Calu3 (cell line): Measurements from ENCODE around the gene EFS. TPM values are rescaled to one million over a fixed set of nuclear protein-coding genes. Genes with fewer than 3 reads are reported as not detected.

Experiments
- BruUV-seq: library from RNA; stranded (reverse); fragments of 400-500 nt; replicated peaks from 2 replicates; lab custom pipeline; 2021; lab: Mats Ljungman, UMichigan
- CTCF ChIA-PET: fragments of 300-600 bp; sonication (Branson Sonifier 250); formaldehyde crosslinking; loops from one replicate; lab custom pipeline; 2022; ENCODE audit warnings: antibody characterized with exemption; lab: Charles Lee
- DNase-seq: peaks from one replicate; pipeline ENCODE4 v3.0.0; 2022
- H3K27ac Mint-ChIP-seq: one replicate; pipeline ENCODE4 v1.8.0; 2022; ENCODE audit warnings: mixed read lengths; ENCODE audit not compliant: unreplicated experiment
- H3K27me3 Mint-ChIP-seq: one replicate; pipeline ENCODE4 v1.8.0; 2022; ENCODE audit warnings: mixed read lengths; ENCODE audit not compliant: unreplicated experiment
- H3K36me3 Mint-ChIP-seq: one replicate; pipeline ENCODE4 v1.8.0; 2022; ENCODE audit warnings: mild to moderate bottlenecking, moderate library complexity, mixed read lengths; ENCODE audit not compliant: insufficient read depth, unreplicated experiment
- H3K4me1 Mint-ChIP-seq: one replicate; pipeline ENCODE4 v1.8.0; 2022; ENCODE audit warnings: mild to moderate bottlenecking, low read depth, mixed read lengths; ENCODE audit not compliant: unreplicated experiment
- H3K4me3 Mint-ChIP-seq: one replicate; pipeline ENCODE4 v1.8.0; 2022; ENCODE audit warnings: mild to moderate bottlenecking, low read depth, moderate library complexity, mixed read lengths; ENCODE audit not compliant: unreplicated experiment
- H3K9me3 Mint-ChIP-seq: one replicate; pipeline ENCODE4 v1.8.0; 2022; ENCODE audit warnings: low read depth, mixed read lengths; ENCODE audit not compliant: unreplicated experiment
- CTCF ChIP-seq: fragments of 200-600 bp; IDR thresholded peaks from one replicate; pipeline ENCODE4 v1.8.0; 2022; ENCODE audit warnings: antibody characterized with exemption; ENCODE audit not compliant: unreplicated experiment
- intact Hi-C: fragments of 100-400 bp; cut with micrococcal nuclease; formaldehyde crosslinking; loops from one replicate; pipeline ENCODE4 v1.10.0; 2022; ENCODE audit not compliant: unreplicated experiment
- total RNA-seq: library from RNA; stranded (reverse); gene quantifications from 2 replicates; pipeline ENCODE4 v1.2.3, GENCODE V29; 2022

Gene EFS
- total RNA-seq, 1 experiment from 2014 or later = not detected

DNA sequence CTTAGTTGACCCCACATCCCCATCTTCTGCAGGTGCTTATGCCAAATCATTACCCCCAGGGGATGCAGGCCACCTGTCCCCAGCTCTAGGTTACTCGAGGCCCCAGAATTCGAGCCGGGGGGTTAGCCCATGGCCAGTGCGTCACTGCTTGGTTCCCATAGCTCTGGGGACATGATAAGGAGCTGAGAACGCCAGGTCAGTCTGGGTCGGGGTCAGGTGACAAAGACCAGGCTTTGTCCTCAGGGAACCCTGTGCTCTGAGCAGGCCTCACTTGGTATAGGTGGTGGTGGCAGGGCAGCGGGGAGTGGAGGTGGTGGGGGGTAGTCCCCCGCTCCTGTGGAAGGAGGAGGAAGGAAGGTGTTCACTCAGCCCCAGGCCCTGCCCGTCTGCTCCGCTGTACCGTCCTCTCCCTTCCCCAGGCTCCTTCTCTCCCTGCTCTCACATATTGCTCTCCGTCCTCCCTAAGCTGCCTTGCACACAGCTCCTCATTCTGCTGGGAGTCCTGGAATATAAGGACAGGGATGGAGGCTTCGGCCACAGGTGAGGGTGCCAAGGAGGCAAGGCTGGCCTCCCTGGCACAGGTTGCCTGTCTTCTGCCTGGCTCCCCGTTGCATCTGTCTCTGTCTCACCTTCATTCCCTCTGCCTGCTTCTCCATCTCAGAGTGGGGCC, 45.1 kb upstream of the EFS start:
- Mint-ChIP-seq H3K4me3 (no peak overlapping the region), H3K36me3 (no peaks in the 10 kb centered on the region), H3K4me1 (no peaks in the 10 kb centered on the region), H3K27me3 (peaks cover 93% of the 10 kb centered on the region), H3K27ac (no peak overlapping the region), H3K9me3 (no peaks in the 10 kb centered on the region)
- no peak for TF ChIP-seq CTCF
- CTCF ChIA-PET = no interaction called here
- intact Hi-C loops = no loop called here
- DNase-seq = no peak
- BruUV-seq = no TSS peak

GRCh38 chr14:23409475-23409874, 44.5 kb upstream of the EFS start:
- CTCF ChIA-PET = no interaction called here
- no peak for DNase-seq
- peaks cover 93% of the 10 kb centered on the region for H3K27me3 Mint-ChIP-seq
- TF ChIP-seq CTCF = no peak
- no peaks in the 10 kb centered on the region for H3K4me1 Mint-ChIP-seq
- H3K36me3 Mint-ChIP-seq = no peaks in the 10 kb centered on the region
- H3K4me3 Mint-ChIP-seq = no peak overlapping the region
- H3K27ac Mint-ChIP-seq = no peak overlapping the region
- no TSS peak for BruUV-seq
- no peaks in the 10 kb centered on the region for H3K9me3 Mint-ChIP-seq
- intact Hi-C loops = no loop called here

DNA sequence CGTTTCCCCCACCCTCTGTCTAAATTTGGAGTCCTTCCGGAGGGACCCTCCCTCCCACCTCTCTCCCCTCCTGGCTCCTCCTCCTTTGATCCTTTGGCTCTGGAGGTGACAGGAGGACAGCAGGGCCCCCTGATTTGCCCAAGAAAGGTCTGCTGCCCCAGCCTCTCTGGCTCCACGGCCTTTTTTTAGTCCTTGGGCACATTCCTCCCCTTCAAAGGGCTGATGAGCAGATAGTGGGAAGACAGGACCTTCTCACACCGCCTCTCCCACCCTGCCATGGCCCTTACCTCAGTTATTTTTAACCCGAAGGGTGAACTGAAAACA, 43.3 kb upstream of the EFS start:
- Mint-ChIP-seq H3K27ac (no peak overlapping the region), H3K4me3 (no peak overlapping the region), H3K36me3 (no peaks in the 10 kb centered on the region), H3K27me3 (peaks cover 93% of the 10 kb centered on the region), H3K4me1 (no peaks in the 10 kb centered on the region), H3K9me3 (no peaks in the 10 kb centered on the region)
- no TSS peak for BruUV-seq
- intact Hi-C loops = no loop called here
- CTCF ChIA-PET = no interaction called here
- no peak for TF ChIP-seq CTCF
- DNase-seq = no peak

DNA sequence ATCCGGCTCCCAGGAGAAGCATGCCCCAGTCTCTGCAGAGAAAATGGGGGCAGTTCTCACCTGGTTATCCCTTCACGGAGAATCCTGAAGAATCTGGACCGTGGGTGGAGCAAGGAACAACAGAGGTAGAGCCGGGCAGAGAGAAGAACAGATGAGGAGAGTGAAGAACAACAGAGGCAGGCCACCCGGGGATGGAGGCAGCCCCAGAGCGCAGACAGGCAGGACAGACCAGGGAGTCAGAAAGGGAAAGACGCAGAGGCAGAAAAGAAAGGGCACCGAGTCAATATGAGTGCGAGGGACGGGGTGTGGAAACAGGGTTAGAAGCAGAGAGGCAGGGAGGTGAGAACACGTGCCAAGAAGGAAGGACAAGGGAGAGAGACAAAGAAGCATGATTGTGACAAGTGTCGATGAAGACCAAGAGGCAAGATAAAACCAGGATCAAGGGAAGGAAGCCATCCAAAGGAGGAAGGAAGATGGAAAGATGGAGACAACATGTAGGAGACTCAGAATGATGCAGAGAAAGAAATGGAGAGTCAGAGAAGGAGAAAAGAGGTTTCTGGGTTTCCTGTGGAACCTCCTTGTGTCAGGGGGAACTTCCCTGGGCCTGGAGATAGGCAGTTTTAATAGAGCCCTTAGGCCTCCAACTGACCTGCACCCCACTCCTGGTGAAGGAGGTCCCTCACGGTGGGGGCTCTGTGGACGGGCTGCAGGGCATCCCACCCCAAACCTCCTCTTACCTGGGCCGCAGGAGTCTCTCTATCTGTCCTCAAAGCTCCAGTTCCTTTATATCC, 42.7 kb upstream of the EFS start, which contains the start of gene MYH6:
Gene MYH6 (minus strand): TSS at position 758 of the 791 bp plus-strand sequence. CDS start 1,050 bp downstream, outside the sequence.
- BruUV-seq = no TSS peak
- Mint-ChIP-seq H3K9me3 (no peaks in the 10 kb centered on the region), H3K27me3 (peaks cover 93% of the 10 kb centered on the region), H3K4me1 (no peaks in the 10 kb centered on the region), H3K4me3 (no peak within 1 kb of the TSS), H3K36me3 (no peaks in the 10 kb centered on the region), H3K27ac (no peak within 1 kb of the TSS)
- TF ChIP-seq CTCF = no peak
- DNase-seq = no peak
- CTCF ChIA-PET = no interaction called here
- intact Hi-C loops = no loop called here
